IMR-90 (cell line): ENCODE results near the gene COL4A1. TPM values are rescaled to one million over a fixed set of nuclear protein-coding genes. Genes with fewer than 3 reads are reported as not detected.

ENCODE experiments used
- ATAC-seq: fragments of 200-7000 bp; cut with Tn5 transposase; 2 replicates; pipeline ENCODE4 v1.9.1; 2020; ENCODE audit warnings: low read depth, mild to moderate bottlenecking, moderate library complexity
- BruUV-seq: library from RNA; stranded (reverse); fragments of 400-500 nt; replicated peaks from 2 replicates; lab custom pipeline; 2021; lab: Mats Ljungman, UMichigan
- CTCF ChIA-PET: fragments of 300-600 bp; formaldehyde crosslinking; extraction: SDS; loops from one replicate; lab custom pipeline; 2021; ENCODE audit warnings: antibody characterized with exemption; lab: Yijun Ruan, JAX
- POLR2A ChIA-PET: fragments of 300-600 bp; sonication (Branson Sonifier 250); formaldehyde crosslinking; loops from one replicate; lab custom pipeline; 2022; ENCODE audit warnings: antibody characterized with exemption; ENCODE audit not compliant: unreplicated experiment; lab: Charles Lee
- DNase-seq: peaks from one replicate; pipeline ENCODE4 v3.0.0; 2013
- H2AFZ ChIP-seq: replicated peaks from 2 replicates; pipeline ENCODE3; 2013; ENCODE audit warnings: low read length, mild to moderate bottlenecking; ENCODE audit not compliant: poor library complexity
- H2AK5ac ChIP-seq: 2 replicates; pipeline ENCODE4 v1.6.1; 2013; ENCODE audit warnings: low read depth, low read length, inconsistent platforms
- H2AK9ac ChIP-seq: replicated peaks from 2 replicates; pipeline ENCODE3; 2013; ENCODE audit warnings: mild to moderate bottlenecking, low read depth, low read length, moderate library complexity; ENCODE audit not compliant: poor library complexity
- H2BK120ac ChIP-seq: 2 replicates; pipeline ENCODE4 v1.6.1; 2013; ENCODE audit warnings: low read depth, low read length, inconsistent platforms
- H2BK15ac ChIP-seq: 3 replicates; pipeline ENCODE4 v1.6.1; 2013; ENCODE audit warnings: low read depth, low read length, inconsistent platforms
- H2BK20ac ChIP-seq: 2 replicates; pipeline ENCODE4 v1.6.1; 2013; ENCODE audit warnings: low read depth, mild to moderate bottlenecking, inconsistent platforms, low read length, moderate library complexity
- H2BK5ac ChIP-seq: 2 replicates; pipeline ENCODE4 v1.6.1; 2013; ENCODE audit warnings: mild to moderate bottlenecking, low read depth, low read length, inconsistent platforms; ENCODE audit not compliant: poor library complexity, severe bottlenecking
- H3K14ac ChIP-seq: replicated peaks from 2 replicates; pipeline ENCODE4 v1.6.1; 2013; ENCODE audit warnings: low read depth, low read length, inconsistent platforms
- H3K18ac ChIP-seq: 2 replicates; pipeline ENCODE4 v1.6.1; 2013; ENCODE audit warnings: low read depth, low read length, control low read depth
- H3K23ac ChIP-seq: 2 replicates; pipeline ENCODE4 v1.6.1; 2013; ENCODE audit warnings: low read depth, low read length, inconsistent platforms
- H3K27ac ChIP-seq: 2 replicates; pipeline ENCODE4 v1.5.1; 2013; ENCODE audit warnings: mild to moderate bottlenecking, control low read depth, low read length; ENCODE audit not compliant: insufficient read depth
- H3K27me3 ChIP-seq: 2 replicates; pipeline ENCODE4 v1.6.1; 2013; ENCODE audit warnings: low read length; ENCODE audit not compliant: control insufficient read depth, insufficient read depth
- H3K36me3 ChIP-seq: 2 replicates; pipeline ENCODE4 v1.6.1; 2013; ENCODE audit warnings: low read length, mixed read lengths; ENCODE audit not compliant: control insufficient read depth, insufficient read depth
- H3K4ac ChIP-seq: 2 replicates; pipeline ENCODE4 v1.6.1; 2013; ENCODE audit warnings: low read depth, low read length, inconsistent platforms
- H3K4me1 ChIP-seq: 2 replicates; pipeline ENCODE4 v1.6.1; 2013; ENCODE audit warnings: low read length, mixed read lengths; ENCODE audit not compliant: control insufficient read depth, insufficient read depth
- H3K4me2 ChIP-seq: 2 replicates; pipeline ENCODE4 v1.6.1; 2013; ENCODE audit warnings: low read depth, mild to moderate bottlenecking, control low read depth, low read length, moderate library complexity
- H3K4me3 ChIP-seq: 2 replicates; pipeline ENCODE4 v1.5.1; 2013; ENCODE audit warnings: low read depth, mild to moderate bottlenecking, control low read depth, low read length, moderate library complexity; ENCODE audit not compliant: insufficient read depth
- H3K56ac ChIP-seq: 2 replicates; pipeline ENCODE4 v1.6.1; 2013; ENCODE audit warnings: low read length, inconsistent platforms; ENCODE audit not compliant: insufficient read depth; ENCODE audit errors: extremely low read depth
- H3K79me1 ChIP-seq, 2 experiments: 2 replicates each; pipeline ENCODE4 v1.6.1; 2013; ENCODE audit warnings: low read length in 2 of 2, inconsistent platforms in 1 of 2, low read depth in 1 of 2
- H3K9ac ChIP-seq: 2 replicates; pipeline ENCODE4 v1.6.1; 2013; ENCODE audit warnings: low read depth, low read length, control low read depth
- H3K9me1 ChIP-seq: 2 replicates; pipeline ENCODE4 v1.6.1; 2013; ENCODE audit warnings: low read length, inconsistent platforms; ENCODE audit not compliant: insufficient read depth
- H3K9me3 ChIP-seq: 2 replicates; pipeline ENCODE4 v1.6.1; 2013; ENCODE audit warnings: low read length; ENCODE audit not compliant: control insufficient read depth, insufficient read depth
- H4K20me1 ChIP-seq: 2 replicates; pipeline ENCODE4 v1.6.1; 2013; ENCODE audit warnings: low read length, inconsistent platforms; ENCODE audit not compliant: insufficient read depth
- H4K5ac ChIP-seq: 2 replicates; pipeline ENCODE4 v1.6.1; 2013; ENCODE audit warnings: mild to moderate bottlenecking, low read depth, low read length, control low read depth
- H4K8ac ChIP-seq, 2 experiments: 2 replicates each; pipeline ENCODE4 v1.6.1; 2013; ENCODE audit warnings: low read depth in 2 of 2, low read length in 2 of 2, control low read depth in 1 of 2, inconsistent platforms in 1 of 2
- H4K91ac ChIP-seq: 2 replicates; pipeline ENCODE4 v1.6.1; 2013; ENCODE audit warnings: low read depth, low read length, inconsistent platforms; ENCODE audit not compliant: insufficient read depth
- BHLHE40 ChIP-seq: fragments of 150-350 bp; IDR thresholded peaks from 2 replicates; pipeline ENCODE4 v1.6.1; 2016; ENCODE audit warnings: mild to moderate bottlenecking, low read depth, low read length
- CHD1 ChIP-seq: IDR thresholded peaks from 2 replicates; pipeline ENCODE4 v1.6.1; 2012; ENCODE audit warnings: low read depth, low read length, improper control_type of control experiment
- FOS ChIP-seq: fragments of 150-350 bp; IDR thresholded peaks from 2 replicates; pipeline ENCODE4 v1.6.1; 2016; ENCODE audit warnings: low read depth, low read length
- MAFK ChIP-seq: IDR thresholded peaks from 2 replicates; pipeline ENCODE4 v1.6.1; 2012; ENCODE audit warnings: low read depth, low read length, improper control_type of control experiment
- NFE2L2 ChIP-seq: fragments of 150-350 bp; IDR thresholded peaks from 2 replicates; pipeline ENCODE4 v1.6.1; 2016; ENCODE audit warnings: low read depth, mild to moderate bottlenecking, low read length
- RAD21 ChIP-seq: IDR thresholded peaks from 2 replicates; pipeline ENCODE4 v1.6.1; 2012; ENCODE audit warnings: low read length, improper control_type of control experiment
- SMC3 ChIP-seq: fragments of 150-350 bp; IDR thresholded peaks from 2 replicates; pipeline ENCODE4 v1.6.1; 2016; ENCODE audit warnings: low read depth, mild to moderate bottlenecking, antibody characterized with exemption, low read length, moderate library complexity
- WGBS, 2 experiments: methylation state at CpG; one replicate each; pipeline versions ENCODE4 v1.1.5 to v1.1.7; 2013; ENCODE audit warnings: missing lambda C conversion rate in 2 of 2; ENCODE audit not compliant: insufficient read length in 1 of 2; ENCODE audit errors: extremely low coverage in 2 of 2; 5-methylcytosine and 5-hydroxymethylcytosine counted together
- dilution Hi-C: fragments of 300-500 bp; cut with HindIII; formaldehyde crosslinking; loops from one replicate; pipeline ENCODE4 v1.14.3; 2018; ENCODE audit warnings: low sequenced_read_pairs; ENCODE audit not compliant: unreplicated experiment
- in situ Hi-C: fragments of 300-500 bp; cut with MboI; formaldehyde crosslinking; loops from 3 replicates; pipeline ENCODE4 v1.14.3; 2019; ENCODE audit warnings: low sequenced_read_pairs, inconsistent platforms, mixed read lengths
- intact Hi-C: fragments of 100-400 bp; cut with micrococcal nuclease; formaldehyde crosslinking; loops from 2 replicates; pipeline ENCODE4 v1.10.0; 2022
- polyA plus RNA-seq, 3 experiments: library from polyadenylated mRNA; depleted of rRNA; stranded (reverse); fragments of >200 nt; gene quantifications; 2 replicates each; pipeline ENCODE4 v1.2.3, GENCODE V29; 2012; ENCODE audit warnings: low replicate concordance in 1 of 3
- total RNA-seq: library from RNA; depleted of rRNA; stranded (reverse); fragments of >200 nt; gene quantifications from 2 replicates; pipeline ENCODE4 v1.2.3, GENCODE V29; 2012
- TF ChIP-seq, protein P1 (sequence below): conservative IDR thresholded peaks from 2 replicates; pipeline ENCODE4 v1.5.1; 2012; ENCODE audit warnings: mild to moderate bottlenecking, low read depth, low read length, improper control_type of control experiment
- TF ChIP-seq, protein P2 (sequence below): fragments of 150-350 bp; IDR thresholded peaks from 2 replicates; pipeline ENCODE4 v1.6.1; 2017; ENCODE audit warnings: mild to moderate bottlenecking, antibody characterized with exemption, low read length, low read depth

COL4A1 gene
- total and polyA plus RNA-seq, 2 of the 4 experiments (the other 2 are of a cell fraction), result 230 to 337 TPM

DNA sequence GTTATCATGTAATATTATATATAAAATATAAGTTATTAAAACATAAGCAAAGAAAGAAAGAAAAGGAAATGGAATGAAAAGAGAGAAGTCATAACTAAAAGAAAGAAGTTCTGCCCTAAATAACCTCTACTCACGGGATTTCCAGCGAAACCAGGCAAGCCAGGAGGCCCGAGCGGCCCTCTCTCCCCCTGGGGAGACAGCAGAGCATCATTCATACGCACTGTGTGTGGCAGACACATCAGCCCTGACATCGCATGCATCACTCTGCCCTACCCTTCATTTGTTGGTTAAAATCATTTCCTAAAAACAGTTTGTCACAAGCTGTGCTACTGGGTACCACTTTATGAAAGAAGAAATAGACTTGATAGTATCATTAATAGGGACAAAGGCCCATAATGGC, 95.2 kb downstream of the COL4A1 start:
- Histone ChIP-seq H3K27ac (no peak overlapping the region), H4K5ac (no peak overlapping the region), H3K9ac (no peak overlapping the region), H2BK5ac (no peak overlapping the region), H4K8ac (no peak overlapping the region), H3K4me3 (no peak overlapping the region), H2AK5ac (no peak overlapping the region), H3K36me3 (peaks cover 59% of the 10 kb centered on the region), H2BK15ac (no peak overlapping the region), H2AK9ac (no peak overlapping the region), H3K18ac (no peak overlapping the region), H3K4me2 (no peak overlapping the region), H3K4me1 (peaks cover 14% of the 10 kb centered on the region), H2BK20ac (no peak overlapping the region), H3K56ac (no peak overlapping the region), H4K91ac (no peak overlapping the region), H3K9me1 (peaks cover 32% of the 10 kb centered on the region), H3K79me1 (peaks cover 49 to 71% of the 10 kb centered on the region in 2 experiments), H3K27me3 (no peaks in the 10 kb centered on the region), H3K23ac (no peak overlapping the region), H2BK120ac (no peak overlapping the region), H2AFZ (no peak overlapping the region), H3K14ac (no peak overlapping the region), H4K20me1 (peaks cover 41% of the 10 kb centered on the region), H3K9me3 (no peaks in the 10 kb centered on the region), H3K4ac (no peak overlapping the region)
- no peak for ATAC-seq
- no peak for TF ChIP-seq NFE2L2
- TF ChIP-seq FOS, result no peak
- no peak for TF ChIP-seq MAFK
- TF ChIP-seq SMC3, result no peak
- TF ChIP-seq CHD1, result no peak
- TF ChIP-seq BHLHE40, result no peak
- TF ChIP-seq, protein P1, sequence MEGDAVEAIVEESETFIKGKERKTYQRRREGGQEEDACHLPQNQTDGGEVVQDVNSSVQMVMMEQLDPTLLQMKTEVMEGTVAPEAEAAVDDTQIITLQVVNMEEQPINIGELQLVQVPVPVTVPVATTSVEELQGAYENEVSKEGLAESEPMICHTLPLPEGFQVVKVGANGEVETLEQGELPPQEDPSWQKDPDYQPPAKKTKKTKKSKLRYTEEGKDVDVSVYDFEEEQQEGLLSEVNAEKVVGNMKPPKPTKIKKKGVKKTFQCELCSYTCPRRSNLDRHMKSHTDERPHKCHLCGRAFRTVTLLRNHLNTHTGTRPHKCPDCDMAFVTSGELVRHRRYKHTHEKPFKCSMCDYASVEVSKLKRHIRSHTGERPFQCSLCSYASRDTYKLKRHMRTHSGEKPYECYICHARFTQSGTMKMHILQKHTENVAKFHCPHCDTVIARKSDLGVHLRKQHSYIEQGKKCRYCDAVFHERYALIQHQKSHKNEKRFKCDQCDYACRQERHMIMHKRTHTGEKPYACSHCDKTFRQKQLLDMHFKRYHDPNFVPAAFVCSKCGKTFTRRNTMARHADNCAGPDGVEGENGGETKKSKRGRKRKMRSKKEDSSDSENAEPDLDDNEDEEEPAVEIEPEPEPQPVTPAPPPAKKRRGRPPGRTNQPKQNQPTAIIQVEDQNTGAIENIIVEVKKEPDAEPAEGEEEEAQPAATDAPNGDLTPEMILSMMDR, result no peak
- no peak for TF ChIP-seq RAD21
- TF ChIP-seq, protein P2, sequence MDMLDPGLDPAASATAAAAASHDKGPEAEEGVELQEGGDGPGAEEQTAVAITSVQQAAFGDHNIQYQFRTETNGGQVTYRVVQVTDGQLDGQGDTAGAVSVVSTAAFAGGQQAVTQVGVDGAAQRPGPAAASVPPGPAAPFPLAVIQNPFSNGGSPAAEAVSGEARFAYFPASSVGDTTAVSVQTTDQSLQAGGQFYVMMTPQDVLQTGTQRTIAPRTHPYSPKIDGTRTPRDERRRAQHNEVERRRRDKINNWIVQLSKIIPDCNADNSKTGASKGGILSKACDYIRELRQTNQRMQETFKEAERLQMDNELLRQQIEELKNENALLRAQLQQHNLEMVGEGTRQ, result no peak
- CTCF ChIA-PET, result no interaction called here
- intact Hi-C loops (no loop called here), dilution Hi-C loops (no loop called here), in situ Hi-C loops (loop anchor here (10.0 kb wide), 1 partner anchor 223 kb away; no protein-coding TSS in a partner anchor)
- no peak for DNase-seq
- POLR2A ChIA-PET, result no interaction called here
- no TSS peak for BruUV-seq
- no CpG with 5 or more reads among the region's 6 CpGs for WGBS, 2 experiments
